Ascending aorta (tissue), 2 donors: ENCODE data around the gene SZT2. TPM values are rescaled to one million over a fixed set of nuclear protein-coding genes. Genes with fewer than 3 reads are reported as not detected.

Source experiments
- DNase-seq, 2 donors: peaks; one replicate each; pipeline ENCODE4 v3.0.0-alpha.2; 2019; ENCODE audit warnings: low spot score in 2 of 2
- H3K27ac ChIP-seq, 2 donors: fragments of 200-600 bp; sonication (generic); one replicate each; pipeline ENCODE4 v1.5.1; 2016 to 2017; ENCODE audit warnings: mild to moderate bottlenecking in 1 of 2
- H3K27me3 ChIP-seq: fragments of 200-600 bp; sonication (generic); one replicate; pipeline ENCODE4 v1.5.1; 2017
- H3K36me3 ChIP-seq, 2 donors: fragments of 200-600 bp; sonication (generic); one replicate each; pipeline ENCODE4 v1.5.1; 2016
- H3K4me1 ChIP-seq, 2 donors: fragments of 200-600 bp; sonication (generic); one replicate each; pipeline ENCODE4 v1.5.1; 2016 to 2017; ENCODE audit warnings: mild to moderate bottlenecking in 1 of 2
- H3K4me3 ChIP-seq, 2 donors: fragments of 200-600 bp; sonication (generic); one replicate each; pipeline ENCODE4 v1.5.1; 2016 to 2017; ENCODE audit warnings: mild to moderate bottlenecking in 1 of 2
- H3K9me3 ChIP-seq, 2 donors: fragments of 200-600 bp; sonication (generic); one replicate each; pipeline ENCODE4 v1.5.1; 2016
- CTCF ChIP-seq, 3 experiments: fragments of 200-600 bp in 2 of 3; fragments of 450-650 bp in 1 of 3; sonication (generic) in 2 of 3; IDR thresholded peaks; one replicate each; pipeline ENCODE4 v1.5.1; 2016 to 2019; ENCODE audit warnings: antibody characterized with exemption in 3 of 3, mild to moderate bottlenecking in 1 of 3, moderate library complexity in 1 of 3
- intact Hi-C: fragments of 100-400 bp; cut with DNase I; formaldehyde crosslinking; loops from one replicate; pipeline ENCODE4 v1.15.1; 2023
- total RNA-seq: library from RNA; depleted of rRNA; stranded (reverse); fragments of >200 nt; gene quantifications from one replicate; pipeline ENCODE4 v1.1.0, GENCODE V29; 2016

SZT2 gene
- total RNA-seq, 1 donor from 2014 or later: 35.9 TPM

DNA sequence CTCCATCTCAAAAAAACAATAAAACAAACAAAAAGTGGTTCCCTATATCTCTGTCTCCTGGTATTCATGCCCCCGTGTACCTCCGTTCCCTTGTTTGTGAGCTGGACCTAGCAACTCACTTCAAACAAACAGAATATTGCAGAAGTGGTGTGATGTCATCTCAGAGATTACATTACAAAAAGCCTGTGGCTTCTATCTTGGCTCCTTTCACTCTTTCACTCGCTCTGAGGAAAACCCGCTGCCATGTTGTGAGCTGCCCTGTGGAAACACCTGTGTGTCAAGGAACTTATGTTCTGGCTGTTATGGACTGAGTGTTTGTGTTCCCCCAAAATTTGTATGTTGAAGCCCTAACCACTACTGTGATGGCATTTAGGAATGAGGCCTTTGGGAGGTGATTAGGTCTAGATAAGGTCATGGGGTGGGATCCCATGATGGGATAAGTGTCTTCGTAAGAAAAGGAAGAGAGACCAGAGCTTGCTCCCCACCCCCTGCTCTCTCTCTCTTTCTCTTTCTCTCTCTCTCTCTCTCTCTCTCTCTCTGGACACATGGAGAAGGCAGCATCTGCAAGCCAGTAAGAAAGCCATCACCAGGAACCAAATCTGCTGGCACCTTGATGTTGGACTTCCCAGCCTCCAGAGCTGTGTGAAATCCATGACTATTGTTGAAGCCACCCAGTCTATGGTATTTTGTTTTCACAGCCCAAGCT, 71.4 kb downstream of the SZT2 start:
- TF ChIP-seq CTCF (IDR thresholded peaks at IDR 0.05): no peak
- H3K4me3 ChIP-seq: no peak overlapping the region
- no peaks in the 10 kb centered on the region for H3K4me1 ChIP-seq
- intact Hi-C loops: no loop called here
- H3K9me3 ChIP-seq: no peaks in the 10 kb centered on the region
- no peak overlapping the region for H3K27ac ChIP-seq
- no peaks in the 10 kb centered on the region for H3K36me3 ChIP-seq
- no peaks in the 10 kb centered on the region for H3K27me3 ChIP-seq
- no peak for DNase-seq

GRCh38 chr1:43463479-43463878, 73.8 kb downstream of the SZT2 start:
- Histone ChIP-seq H3K4me1 (no peaks in the 10 kb centered on the region), H3K4me3 (no peak overlapping the region), H3K9me3 (no peaks in the 10 kb centered on the region), H3K27ac (no peak overlapping the region), H3K27me3 (no peaks in the 10 kb centered on the region), H3K36me3 (no peaks in the 10 kb centered on the region)
- intact Hi-C loops: no loop called here
- no peak for TF ChIP-seq CTCF (IDR thresholded peaks at IDR 0.05)
- no peak for DNase-seq

- Histone ChIP-seq H3K36me3 (no peaks in the 10 kb centered on the region), H3K4me1 (no peaks in the 10 kb centered on the region), H3K27ac (no peak overlapping the region), H3K27me3 (no peaks in the 10 kb centered on the region), H3K9me3 (no peaks in the 10 kb centered on the region), H3K4me3 (no peak overlapping the region)
- DNase-seq: no peak
- no peak for TF ChIP-seq CTCF (IDR thresholded peaks at IDR 0.05)
- intact Hi-C loops: no loop called here
Measured at GRCh38 chr1:43464681-43465504, 75.2 kb downstream of the SZT2 start.

GRCh38 chr1:43465505-43466067, 75.9 kb downstream of the SZT2 start:
- no peaks in the 10 kb centered on the region for H3K36me3 ChIP-seq
- DNase-seq: no peak
- H3K4me3 ChIP-seq: no peak overlapping the region
- H3K27me3 ChIP-seq: no peaks in the 10 kb centered on the region
- H3K4me1 ChIP-seq: no peaks in the 10 kb centered on the region
- no peaks in the 10 kb centered on the region for H3K9me3 ChIP-seq
- no peak overlapping the region for H3K27ac ChIP-seq
- no peak for TF ChIP-seq CTCF (IDR thresholded peaks at IDR 0.05)
- intact Hi-C loops: no loop called here

GRCh38 chr1:43466403-43466802, 76.7 kb downstream of the SZT2 start:
- Histone ChIP-seq H3K4me1 (no peaks in the 10 kb centered on the region), H3K4me3 (no peak overlapping the region), H3K27me3 (no peaks in the 10 kb centered on the region), H3K9me3 (no peaks in the 10 kb centered on the region), H3K36me3 (no peaks in the 10 kb centered on the region), H3K27ac (no peak overlapping the region)
- DNase-seq: no peak
- intact Hi-C loops: no loop called here
- TF ChIP-seq CTCF (IDR thresholded peaks at IDR 0.05): no peak
